ENCODE measurements around the gene PAQR7.

- TF ChIP-seq CTCF (conservative IDR thresholded peaks at IDR 0.05; ENCODE audit: low read depth, low read length) (no peak), EZH2 (IDR thresholded peaks at IDR 0.05; ENCODE audit: low read length, unreplicated experiment) (no peak), EZH2phosphoT487 (IDR thresholded peaks at IDR 0.05; ENCODE audit: borderline replicate concordance, low read length) (no peak)
Observed at GRCh38 chr1:25863486-25864262, 11.8 kb downstream of the PAQR7 start.

All from PC-3 (cell line).